Brain microvascular endothelial cell (primary cell): ENCODE results near the gene S100A16.

ENCODE experiments used
- DNase-seq: peaks from one replicate; pipeline ENCODE4 v3.0.0-alpha.2; 2020
- H3K27ac ChIP-seq: fragments of 250-450 bp; sonication (Bioruptor Pico); 2 replicates; pipeline ENCODE4 v1.5.1; 2020; ENCODE audit warnings: mild to moderate bottlenecking, moderate library complexity
- H3K27me3 ChIP-seq: fragments of 250-450 bp; sonication (Bioruptor Pico); replicated peaks from 2 replicates; pipeline ENCODE4 v1.5.1; 2020; ENCODE audit warnings: mild to moderate bottlenecking
- H3K36me3 ChIP-seq: fragments of 250-450 bp; sonication (Bioruptor Pico); replicated peaks from 2 replicates; pipeline ENCODE4 v1.5.1; 2020; ENCODE audit warnings: mild to moderate bottlenecking
- H3K4me3 ChIP-seq: 2 replicates; pipeline ENCODE4 v1.5.1; 2011; ENCODE audit warnings: low read depth, mild to moderate bottlenecking, control low read depth, low read length, moderate library complexity
- CTCF ChIP-seq: IDR thresholded peaks from 2 replicates; pipeline ENCODE4 v1.5.1; 2011; ENCODE audit warnings: low read depth, mild to moderate bottlenecking, moderate library complexity, low read length, control low read depth, inconsistent platforms; ENCODE audit errors: missing control alignments
- in situ Hi-C: cut with HindIII; loops from 2 replicates; pipeline ENCODE4 v1.10.0; 2017; ENCODE audit warnings: low sequenced_read_pairs, low pct_ligation_motif_present

S100A16 gene

GRCh38 chr1:153626904-153627714 is 14.2 kb upstream of the S100A16 start, which contains the start of gene S100A13:
S100A13 (minus strand) TSS chr1:153627505; CDS start chr1:153626472, 1,033 bp downstream.
- Histone ChIP-seq H3K27me3 (no peaks in the 10 kb centered on the region), H3K4me3 (peak within 1 kb of the TSS; percentile 77), H3K27ac (peak within 1 kb of the TSS; percentile 88), H3K36me3 (peaks cover 19% of the 10 kb centered on the region)
- TF ChIP-seq CTCF = peak; percentile 92
- peak; percentile 94 for DNase-seq
- in situ Hi-C loops = no loop called here

GRCh38 chr1:153626477-153626903 is 13.6 kb upstream of the S100A16 start:
- TF ChIP-seq CTCF = no peak
- in situ Hi-C loops = no loop called here
- no peak for DNase-seq
- Histone ChIP-seq H3K27me3 (no peaks in the 10 kb centered on the region), H3K36me3 (peaks cover 22% of the 10 kb centered on the region), H3K27ac (peak overlapping the region; percentile 88), H3K4me3 (peak overlapping the region; percentile 77)

GRCh38 chr1:153624965-153625611 is 12.2 kb upstream of the S100A16 start:
- no peak for TF ChIP-seq CTCF
- in situ Hi-C loops = no loop called here
- Histone ChIP-seq H3K36me3 (peaks cover 27% of the 10 kb centered on the region), H3K4me3 (no peak overlapping the region), H3K27me3 (no peaks in the 10 kb centered on the region), H3K27ac (no peak overlapping the region)
- no peak for DNase-seq

- in situ Hi-C loops = no loop called here
- Histone ChIP-seq H3K27me3 (no peaks in the 10 kb centered on the region), H3K4me3 (no peak overlapping the region), H3K36me3 (peaks cover 41% of the 10 kb centered on the region), H3K27ac (no peak overlapping the region)
- no peak for DNase-seq
- TF ChIP-seq CTCF = no peak
Measured at GRCh38 chr1:153623101-153623500, 10.2 kb upstream of the S100A16 start.

- in situ Hi-C loops = no loop called here
- TF ChIP-seq CTCF = no peak
- peaks cover 35% of the 10 kb centered on the region for H3K36me3 ChIP-seq
Measured at GRCh38 chr1:153619171-153619570, 6.2 kb upstream of the S100A16 start.

More at GRCh38 chr1:153619171-153619570, 6.2 kb upstream of the S100A16 start:
- Histone ChIP-seq H3K4me3 (no peak overlapping the region), H3K27ac (no peak overlapping the region), H3K27me3 (no peaks in the 10 kb centered on the region)
- DNase-seq = no peak
